Activated CD8-positive, alpha-beta memory T cell treated with anti-CD3 and anti-CD28 coated beads, Interleukin-2, amount 50 U/mL, for 4 hours (primary cell): ENCODE measurements around the gene KLHL17.

ENCODE experiments used
- DNase-seq: peaks from one replicate; pipeline ENCODE4 v3.0.0-alpha.2; 2020

Gene KLHL17

GRCh38 chr1:923131-923990 is 37.0 kb upstream of the KLHL17 start, which contains the start of gene SAMD11:
Gene SAMD11, plus strand, starts transcription at chr1:923923. Its CDS starts 509 bp downstream, at chr1:924432.
- peak; percentile 65 for DNase-seq

GRCh38 chr1:923991-924655 is 36.3 kb upstream of the KLHL17 start:
- no peak for DNase-seq

- DNase-seq = no peak
These were observed 35.5 kb upstream of the KLHL17 start for GRCh38 chr1:924656-925560.

- DNase-seq = no peak
These were observed 34.6 kb upstream of the KLHL17 start for GRCh38 chr1:925561-926421.

- no peak for DNase-seq
These were observed 33.1 kb upstream of the KLHL17 start for GRCh38 chr1:927234-927633.

- no peak for DNase-seq
These were observed 32.6 kb upstream of the KLHL17 start for GRCh38 chr1:927748-928147.

GRCh38 chr1:928825-929661 is 31.3 kb upstream of the KLHL17 start:
- DNase-seq = no peak

- no peak for DNase-seq
These were observed 30.4 kb upstream of the KLHL17 start for GRCh38 chr1:929712-930632.

GRCh38 chr1:930633-931138 is 29.7 kb upstream of the KLHL17 start:
- DNase-seq = no peak

GRCh38 chr1:931380-932172 is 28.8 kb upstream of the KLHL17 start:
- DNase-seq = no peak

- no peak for DNase-seq
These were observed 28.2 kb upstream of the KLHL17 start for GRCh38 chr1:932173-932510.

GRCh38 chr1:932776-933602 is 27.4 kb upstream of the KLHL17 start:
- no peak for DNase-seq

GRCh38 chr1:933603-933940 is 26.8 kb upstream of the KLHL17 start:
- no peak for DNase-seq

- peak; percentile 47 for DNase-seq
These were observed 25.2 kb upstream of the KLHL17 start for GRCh38 chr1:934991-935750.

GRCh38 chr1:935751-936231 is 24.6 kb upstream of the KLHL17 start:
- DNase-seq = no peak

- no peak for DNase-seq
These were observed 23.8 kb upstream of the KLHL17 start for GRCh38 chr1:936348-937264.
